Smooth muscle cell (in vitro differentiated cells): ENCODE measurements around the gene BARHL2. TPM values are rescaled to one million over a fixed set of nuclear protein-coding genes. Genes with fewer than 3 reads are reported as not detected.

ENCODE experiments used
- DNase-seq: peaks from one replicate; lab custom pipeline; 2025; ENCODE audit not compliant: unreplicated experiment; lab: John Stamatoyannopoulos, UW
- H2AFZ ChIP-seq: fragments of 200-600 bp; sonication (generic); 2 replicates; pipeline ENCODE4 v1.6.0; 2016; ENCODE audit warnings: antibody characterized with exemption, low read depth, mild to moderate bottlenecking
- H3F3A ChIP-seq: fragments of 200-600 bp; sonication (generic); 2 replicates; pipeline ENCODE4 v1.6.0; 2017; ENCODE audit warnings: antibody characterized with exemption, low read depth
- H3K27ac ChIP-seq: fragments of 200-600 bp; sonication (generic); 2 replicates; pipeline ENCODE4 v1.5.1; 2016; ENCODE audit warnings: low read depth, mild to moderate bottlenecking
- H3K27me3 ChIP-seq: fragments of 200-600 bp; sonication (generic); 2 replicates; pipeline ENCODE4 v1.6.1; 2016; ENCODE audit warnings: low read depth, mild to moderate bottlenecking
- H3K36me3 ChIP-seq: fragments of 200-600 bp; sonication (generic); 2 replicates; pipeline ENCODE4 v1.5.1; 2016; ENCODE audit warnings: low read depth
- H3K4me1 ChIP-seq: fragments of 200-600 bp; sonication (generic); 2 replicates; pipeline ENCODE4 v1.5.1; 2016; ENCODE audit warnings: low read depth
- H3K4me2 ChIP-seq: fragments of 200-600 bp; sonication (generic); 2 replicates; pipeline ENCODE4 v1.6.0; 2016; ENCODE audit warnings: mild to moderate bottlenecking
- H3K4me3 ChIP-seq: fragments of 200-600 bp; sonication (generic); 2 replicates; pipeline ENCODE4 v1.5.1; 2016; ENCODE audit warnings: mild to moderate bottlenecking
- H3K79me2 ChIP-seq: fragments of 200-600 bp; sonication (generic); 2 replicates; pipeline ENCODE4 v1.6.0; 2016; ENCODE audit warnings: low read depth, mild to moderate bottlenecking
- H3K9ac ChIP-seq: fragments of 200-600 bp; sonication (generic); 2 replicates; pipeline ENCODE4 v1.6.0; 2016; ENCODE audit warnings: low read depth
- H3K9me3 ChIP-seq: fragments of 200-600 bp; sonication (generic); replicated peaks from 2 replicates; pipeline ENCODE4 v1.5.1; 2016; ENCODE audit warnings: low read depth
- H4K20me1 ChIP-seq: fragments of 200-600 bp; sonication (generic); 2 replicates; pipeline ENCODE4 v1.6.0; 2016; ENCODE audit warnings: low read depth
- WGBS: methylation state at CpG from one replicate; pipeline ENCODE4 v1.1.7; 2016; ENCODE audit warnings: low lambda C conversion rate; 5-methylcytosine and 5-hydroxymethylcytosine counted together
- polyA plus RNA-seq: library from polyadenylated mRNA; unstranded; fragments of >200 nt; fragmentation: Nextera tagmentation; extraction: Ambion mirVana; gene quantifications from 2 replicates; pipeline ENCODE4 v1.2.1, GENCODE V29; 2016
- total RNA-seq: library from RNA; depleted of rRNA; stranded (reverse); fragments of >200 nt; gene quantifications from 2 replicates; pipeline ENCODE4 v1.2.3, GENCODE V29; 2014
- TF ChIP-seq, protein P1 (sequence below): fragments of 200-600 bp; sonication (generic); IDR thresholded peaks from 2 replicates; pipeline ENCODE4 v1.5.1; 2017; ENCODE audit warnings: borderline replicate concordance, mild to moderate bottlenecking, antibody characterized with exemption; ENCODE audit not compliant: insufficient read depth, poor library complexity, severe bottlenecking

Gene BARHL2
- total and polyA plus RNA-seq, 2 experiments from 2014 or later, result not detected

GRCh38 chr1:90720145-90720636 is 3.1 kb upstream of the BARHL2 start:
- Histone ChIP-seq H3K27me3 (peaks cover 99% of the 10 kb centered on the region), H3K9me3 (no peaks in the 10 kb centered on the region), H3K4me2 (peak overlapping the region; percentile 86), H3F3A (no peaks in the 10 kb centered on the region), H3K9ac (no peak overlapping the region), H3K36me3 (no peaks in the 10 kb centered on the region), H3K4me3 (no peak overlapping the region), H3K4me1 (peaks cover 38% of the 10 kb centered on the region), H2AFZ (no peak overlapping the region), H3K27ac (no peak overlapping the region), H4K20me1 (no peaks in the 10 kb centered on the region), H3K79me2 (no peaks in the 10 kb centered on the region)
- TF ChIP-seq, protein P1, sequence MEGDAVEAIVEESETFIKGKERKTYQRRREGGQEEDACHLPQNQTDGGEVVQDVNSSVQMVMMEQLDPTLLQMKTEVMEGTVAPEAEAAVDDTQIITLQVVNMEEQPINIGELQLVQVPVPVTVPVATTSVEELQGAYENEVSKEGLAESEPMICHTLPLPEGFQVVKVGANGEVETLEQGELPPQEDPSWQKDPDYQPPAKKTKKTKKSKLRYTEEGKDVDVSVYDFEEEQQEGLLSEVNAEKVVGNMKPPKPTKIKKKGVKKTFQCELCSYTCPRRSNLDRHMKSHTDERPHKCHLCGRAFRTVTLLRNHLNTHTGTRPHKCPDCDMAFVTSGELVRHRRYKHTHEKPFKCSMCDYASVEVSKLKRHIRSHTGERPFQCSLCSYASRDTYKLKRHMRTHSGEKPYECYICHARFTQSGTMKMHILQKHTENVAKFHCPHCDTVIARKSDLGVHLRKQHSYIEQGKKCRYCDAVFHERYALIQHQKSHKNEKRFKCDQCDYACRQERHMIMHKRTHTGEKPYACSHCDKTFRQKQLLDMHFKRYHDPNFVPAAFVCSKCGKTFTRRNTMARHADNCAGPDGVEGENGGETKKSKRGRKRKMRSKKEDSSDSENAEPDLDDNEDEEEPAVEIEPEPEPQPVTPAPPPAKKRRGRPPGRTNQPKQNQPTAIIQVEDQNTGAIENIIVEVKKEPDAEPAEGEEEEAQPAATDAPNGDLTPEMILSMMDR, result no peak
- 10% methylated on average over 14 of the region's 14 CpGs for WGBS
- DNase-seq, result no peak

DNA sequence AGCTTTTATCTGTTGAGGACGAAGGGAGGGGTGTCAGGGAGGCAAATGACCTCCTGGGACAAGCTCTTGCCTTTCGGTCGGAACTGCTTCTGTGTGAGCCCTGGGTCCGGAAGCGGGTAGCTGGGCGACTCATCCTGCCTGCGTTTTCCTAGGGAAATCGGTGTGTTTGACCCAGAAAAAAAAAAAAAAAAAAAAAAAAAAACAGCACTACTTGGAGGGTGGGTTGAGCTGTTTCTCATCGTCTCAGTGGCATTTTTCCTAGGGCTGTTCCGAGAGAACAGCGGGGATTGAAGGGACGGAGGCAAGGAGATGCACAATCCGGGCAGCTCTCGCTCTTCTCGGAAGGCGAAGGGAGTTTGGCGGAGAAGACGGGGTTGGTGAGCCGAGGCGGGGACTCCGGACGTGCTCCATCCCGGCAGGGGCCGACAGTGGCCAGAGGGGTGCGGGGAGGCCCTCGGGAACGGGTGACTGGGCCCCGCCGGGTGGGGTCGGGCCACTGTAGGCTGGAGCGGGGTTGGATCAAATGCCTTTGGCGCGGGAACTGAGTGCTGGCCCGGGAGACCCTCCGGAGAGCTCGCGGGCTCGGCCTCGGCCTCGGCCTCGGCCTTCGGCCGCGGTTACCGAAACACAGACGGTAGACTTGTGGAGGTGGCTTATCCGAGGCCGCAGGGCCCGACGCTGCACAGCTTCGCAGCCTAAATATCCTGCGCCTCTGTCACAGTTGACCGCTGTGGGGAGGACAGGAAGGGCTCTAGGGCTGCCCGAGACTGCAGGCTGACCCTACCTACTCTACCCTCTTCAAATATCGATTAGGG is 2.4 kb upstream of the BARHL2 start:
- Histone ChIP-seq H3K27me3 (peaks cover 99% of the 10 kb centered on the region), H2AFZ (no peak overlapping the region), H3K4me3 (peak overlapping the region; percentile 48), H3F3A (no peaks in the 10 kb centered on the region), H3K36me3 (no peaks in the 10 kb centered on the region), H3K79me2 (no peaks in the 10 kb centered on the region), H4K20me1 (no peaks in the 10 kb centered on the region), H3K4me2 (peak overlapping the region; percentile 86), H3K4me1 (peaks cover 32% of the 10 kb centered on the region), H3K9me3 (no peaks in the 10 kb centered on the region), H3K27ac (no peak overlapping the region), H3K9ac (no peak overlapping the region)
- 3% methylated on average over 47 of the region's 55 CpGs for WGBS
- DNase-seq, result no peak
- TF ChIP-seq, protein P1, result no peak

GRCh38 chr1:90718411-90719329 is 1.6 kb upstream of the BARHL2 start:
- 2% methylated on average over 60 of the region's 66 CpGs for WGBS
- no peak overlapping the region for H3K9ac ChIP-seq
- H4K20me1 ChIP-seq, result no peaks in the 10 kb centered on the region
- H3K4me1 ChIP-seq, result peaks cover 29% of the 10 kb centered on the region
- H2AFZ ChIP-seq, result peak overlapping the region; percentile 63
- peak overlapping the region; percentile 86 for H3K4me2 ChIP-seq
- H3K36me3 ChIP-seq, result no peaks in the 10 kb centered on the region
- no peaks in the 10 kb centered on the region for H3K9me3 ChIP-seq
- TF ChIP-seq, protein P1, result no peak
- H3K27ac ChIP-seq, result no peak overlapping the region
- peaks cover 99% of the 10 kb centered on the region for H3K27me3 ChIP-seq
- no peak for DNase-seq
- H3F3A ChIP-seq, result no peaks in the 10 kb centered on the region
- H3K79me2 ChIP-seq, result no peaks in the 10 kb centered on the region
- peak overlapping the region; percentile 48 for H3K4me3 ChIP-seq
